Endothelial cell of umbilical vein (primary cell): ENCODE results near the gene UVRAG. TPM values are rescaled to one million over a fixed set of nuclear protein-coding genes. Genes with fewer than 3 reads are reported as not detected.

ENCODE experiments used
- BruUV-seq: library from RNA; stranded (reverse); fragments of 400-500 nt; replicated peaks from 2 replicates; lab custom pipeline; 2021; lab: Mats Ljungman, UMichigan
- CTCF ChIA-PET: fragments of 300-600, 350-600 bp; sonication (Branson Sonifier 250); formaldehyde crosslinking; loops from one replicate; lab custom pipeline; 2021; ENCODE audit warnings: antibody characterized with exemption, inconsistent platforms; lab: Charles Lee
- POLR2A ChIA-PET: fragments of 300-600, 350-600 bp; sonication (Branson Sonifier 250); formaldehyde crosslinking; loops from one replicate; lab custom pipeline; 2021; ENCODE audit warnings: antibody characterized with exemption, inconsistent platforms; lab: Charles Lee
- DNase-seq: peaks from one replicate; pipeline ENCODE4 v3.0.0-alpha.2; 2011; ENCODE audit warnings: low read depth, low spot score
- FAIRE-seq: peaks from 2 replicates; lab custom pipeline; 2011; peaks lifted over from hg19 to GRCh38; lab: Jason Lieb, UNC
- H2AFZ ChIP-seq: 2 replicates; pipeline ENCODE4 v1.6.0; 2012; ENCODE audit warnings: low read depth, low read length, control low read depth, inconsistent platforms
- H3K27ac ChIP-seq: 2 replicates; pipeline ENCODE4 v1.5.1; 2011; ENCODE audit warnings: low read depth, mild to moderate bottlenecking, control low read depth, low read length, moderate library complexity; ENCODE audit not compliant: insufficient read depth
- H3K27me3 ChIP-seq, 2 experiments: 2 replicates each; pipeline versions ENCODE4 v1.6.0 to v1.6.1; 2011; ENCODE audit warnings: low read length in 2 of 2, mixed read lengths in 1 of 2; ENCODE audit not compliant: control insufficient read depth in 2 of 2, insufficient read depth in 2 of 2
- H3K36me3 ChIP-seq, 2 experiments: 2 replicates in 1 of 2; 3 replicates in 1 of 2; pipeline ENCODE4 v1.5.1; 2011; ENCODE audit warnings: low read length in 2 of 2, mild to moderate bottlenecking in 1 of 2, moderate library complexity in 1 of 2; ENCODE audit not compliant: control insufficient read depth in 2 of 2, insufficient read depth in 2 of 2; ENCODE audit errors: extremely low read depth in 1 of 2
- H3K4me1 ChIP-seq: 3 replicates; pipeline ENCODE4 v1.5.1; 2011; ENCODE audit warnings: mild to moderate bottlenecking, low read length; ENCODE audit not compliant: control insufficient read depth, insufficient read depth; ENCODE audit errors: extremely low read depth
- H3K4me2 ChIP-seq: 2 replicates; pipeline ENCODE4 v1.6.1; 2011; ENCODE audit warnings: low read length, control low read depth, mixed read lengths; ENCODE audit not compliant: insufficient read depth
- H3K4me3 ChIP-seq, 3 experiments: fragments of 200-600 bp in 1 of 3; sonication (generic), shearing (Covaris generic) in 1 of 3; replicated peaks in 1 of 3; 2 replicates each; pipeline ENCODE4 v1.5.1; 2011 to 2016; ENCODE audit warnings: control low read depth in 3 of 3, low read length in 3 of 3, mild to moderate bottlenecking in 2 of 3, inconsistent platforms in 1 of 3, low read depth in 1 of 3, moderate library complexity in 1 of 3; ENCODE audit not compliant: insufficient read depth in 1 of 3
- H3K79me2 ChIP-seq: 2 replicates; pipeline ENCODE4 v1.6.0; 2012; ENCODE audit warnings: low read length, inconsistent platforms; ENCODE audit not compliant: control insufficient read depth, insufficient read depth
- H3K9ac ChIP-seq: replicated peaks from 2 replicates; pipeline ENCODE3; 2011; ENCODE audit warnings: low read length, control low read depth; ENCODE audit not compliant: insufficient read depth; ENCODE audit errors: extremely low read depth
- H3K9me1 ChIP-seq: replicated peaks from 3 replicates; pipeline ENCODE4 v1.6.0; 2011; ENCODE audit warnings: mild to moderate bottlenecking, low read length; ENCODE audit not compliant: control insufficient read depth, insufficient read depth; ENCODE audit errors: extremely low read depth
- H3K9me3 ChIP-seq: replicated peaks from 2 replicates; pipeline ENCODE4 v1.5.1; 2012; ENCODE audit warnings: low read length, inconsistent platforms; ENCODE audit not compliant: control insufficient read depth, insufficient read depth
- H4K20me1 ChIP-seq: replicated peaks from 2 replicates; pipeline ENCODE3; 2011; ENCODE audit warnings: mild to moderate bottlenecking, low read length; ENCODE audit not compliant: control insufficient read depth, insufficient read depth; ENCODE audit errors: extremely low read depth
- EZH2 ChIP-seq: IDR thresholded peaks from 2 replicates; pipeline ENCODE4 v1.6.1; 2012; ENCODE audit warnings: borderline replicate concordance, low read depth, mild to moderate bottlenecking, moderate library complexity, low read length, inconsistent platforms; ENCODE audit not compliant: severe bottlenecking
- MYC ChIP-seq: IDR thresholded peaks from one replicate; pipeline ENCODE4 v1.6.1; 2011; ENCODE audit warnings: mild to moderate bottlenecking, low read depth, low read length
- POLR2AphosphoS5 ChIP-seq: IDR thresholded peaks from 2 replicates; pipeline ENCODE4 v1.6.1; 2012; ENCODE audit warnings: low read depth, mild to moderate bottlenecking, control low read depth, low read length, moderate library complexity; ENCODE audit not compliant: insufficient read depth
- dilution Hi-C: fragments of 300-500 bp; cut with MboI; formaldehyde crosslinking; loops from one replicate; pipeline ENCODE4 v1.15.0; 2019; ENCODE audit warnings: low sequenced_read_pairs; ENCODE audit not compliant: extremely low pct_ligation_motif_present
- intact Hi-C: fragments of 100-400 bp; cut with micrococcal nuclease; formaldehyde crosslinking; loops from one replicate; pipeline ENCODE4 v1.10.0; 2022
- polyA plus RNA-seq, 4 experiments: library from polyadenylated mRNA; depleted of rRNA in 3 of 4; stranded (reverse) in 3 of 4; unstranded in 1 of 4; fragments of >200 nt; gene quantifications; 2 replicates each; pipeline versions ENCODE4 v1.2.1 to v1.2.3, GENCODE V29; 2011 to 2012; ENCODE audit warnings: missing spikeins in 1 of 4
- total RNA-seq: library from RNA; stranded (reverse); gene quantifications from 2 replicates; pipeline ENCODE4 v1.2.3, GENCODE V29; 2021
- TF ChIP-seq, protein P1 (sequence below): IDR thresholded peaks from 2 replicates; pipeline ENCODE4 v1.6.1; 2011; ENCODE audit not compliant: insufficient read depth, insufficient read length

UVRAG gene
- total and polyA plus RNA-seq, 2 donors (not counting 3 experiments of a cell fraction or from before 2014, with no cell fraction given) = 21.2 to 65.6 TPM

DNA sequence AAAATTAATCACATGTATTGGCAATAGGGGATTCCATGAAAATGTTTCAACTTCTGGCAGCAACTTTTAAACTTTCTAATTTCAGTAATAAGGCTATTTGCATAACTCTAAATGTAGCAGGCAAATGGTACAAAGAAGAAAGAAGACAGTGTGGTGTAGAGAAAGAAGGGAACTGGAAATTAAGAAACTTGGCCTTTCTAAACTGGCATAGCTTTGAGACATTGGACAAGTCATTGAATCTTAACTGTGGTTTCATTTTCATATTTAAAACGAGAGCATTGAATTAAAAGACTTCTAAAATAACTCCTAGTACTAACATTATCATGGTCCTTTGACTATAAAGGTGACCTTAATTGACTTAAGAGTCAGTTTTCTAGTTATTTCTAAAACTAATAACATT lies 125.0 kb downstream of the UVRAG start:
- Histone ChIP-seq H3K9ac (no peak overlapping the region), H3K27me3 (no peaks in the 10 kb centered on the region), H3K4me2 (no peak overlapping the region), H3K36me3 (no peaks in the 10 kb centered on the region), H2AFZ (no peak overlapping the region), H3K9me1 (no peaks in the 10 kb centered on the region), H3K27ac (no peak overlapping the region), H4K20me1 (peaks cover 12% of the 10 kb centered on the region), H3K9me3 (no peaks in the 10 kb centered on the region), H3K4me3 (no peak overlapping the region), H3K4me1 (peaks cover 18% of the 10 kb centered on the region), H3K79me2 (peaks cover 66% of the 10 kb centered on the region)
- FAIRE-seq (no peak), DNase-seq (no peak)
- no peak for TF ChIP-seq POLR2AphosphoS5
- no peak for TF ChIP-seq MYC
- CTCF ChIA-PET = no interaction called here
- POLR2A ChIA-PET = no interaction called here
- intact Hi-C loops (loop anchor here (2.0 to 5.0 kb wide), 2 partner anchors 13 to 132 kb away; no protein-coding TSS in a partner anchor), dilution Hi-C loops (no loop called here)
- no TSS peak for BruUV-seq

DNA sequence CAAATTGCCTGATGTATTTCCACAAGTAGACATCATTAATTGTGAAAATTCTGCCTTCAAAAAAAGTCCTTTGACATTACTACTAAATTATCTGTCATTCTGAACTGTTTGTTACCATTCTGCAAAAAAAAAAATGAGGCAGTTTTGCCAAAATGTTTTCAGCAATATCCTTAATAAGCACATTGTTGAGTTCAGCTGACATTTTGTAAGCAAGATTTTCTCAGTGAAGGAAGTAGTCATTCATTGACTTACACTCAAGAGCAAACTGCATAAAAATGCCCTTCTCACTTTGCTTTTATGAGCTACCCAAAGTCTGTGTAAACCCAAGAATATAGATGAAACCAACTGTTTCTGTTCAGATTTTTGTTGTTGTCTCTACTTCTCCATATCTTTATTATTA lies 125.9 kb downstream of the UVRAG start:
- CTCF ChIA-PET = interaction anchor here (1.0 kb wide), 1 partner anchor 211 kb away, joined by 3 read pairs; no protein-coding TSS in a partner anchor
- H3K36me3 ChIP-seq = no peaks in the 10 kb centered on the region

More for the DNA sequence above, 125.9 kb downstream of the UVRAG start:
- H3K27me3 ChIP-seq = no peaks in the 10 kb centered on the region
- intact Hi-C loops (no loop called here), dilution Hi-C loops (no loop called here)
- H3K9me1 ChIP-seq = no peaks in the 10 kb centered on the region
- H3K9ac ChIP-seq = no peak overlapping the region
- no TSS peak for BruUV-seq
- POLR2A ChIA-PET = no interaction called here
- peaks cover 66% of the 10 kb centered on the region for H3K79me2 ChIP-seq
- H3K27ac ChIP-seq = no peak overlapping the region
- peaks cover 17% of the 10 kb centered on the region for H4K20me1 ChIP-seq
- H3K4me2 ChIP-seq = no peak overlapping the region
- H3K4me3 ChIP-seq = no peak overlapping the region
- FAIRE-seq (no peak), DNase-seq (no peak)
- peaks cover 21% of the 10 kb centered on the region for H3K4me1 ChIP-seq
- H2AFZ ChIP-seq = no peak overlapping the region
- no peaks in the 10 kb centered on the region for H3K9me3 ChIP-seq
- no peak for TF ChIP-seq EZH2
- TF ChIP-seq, protein P1, sequence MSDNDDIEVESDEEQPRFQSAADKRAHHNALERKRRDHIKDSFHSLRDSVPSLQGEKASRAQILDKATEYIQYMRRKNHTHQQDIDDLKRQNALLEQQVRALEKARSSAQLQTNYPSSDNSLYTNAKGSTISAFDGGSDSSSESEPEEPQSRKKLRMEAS = no peak
